ENCODE measurements around the gene EPHA6.
A peak's percentile ranks its signal among the peaks of the same experiment; 100 is the strongest.

The EPHA6 gene

DNA sequence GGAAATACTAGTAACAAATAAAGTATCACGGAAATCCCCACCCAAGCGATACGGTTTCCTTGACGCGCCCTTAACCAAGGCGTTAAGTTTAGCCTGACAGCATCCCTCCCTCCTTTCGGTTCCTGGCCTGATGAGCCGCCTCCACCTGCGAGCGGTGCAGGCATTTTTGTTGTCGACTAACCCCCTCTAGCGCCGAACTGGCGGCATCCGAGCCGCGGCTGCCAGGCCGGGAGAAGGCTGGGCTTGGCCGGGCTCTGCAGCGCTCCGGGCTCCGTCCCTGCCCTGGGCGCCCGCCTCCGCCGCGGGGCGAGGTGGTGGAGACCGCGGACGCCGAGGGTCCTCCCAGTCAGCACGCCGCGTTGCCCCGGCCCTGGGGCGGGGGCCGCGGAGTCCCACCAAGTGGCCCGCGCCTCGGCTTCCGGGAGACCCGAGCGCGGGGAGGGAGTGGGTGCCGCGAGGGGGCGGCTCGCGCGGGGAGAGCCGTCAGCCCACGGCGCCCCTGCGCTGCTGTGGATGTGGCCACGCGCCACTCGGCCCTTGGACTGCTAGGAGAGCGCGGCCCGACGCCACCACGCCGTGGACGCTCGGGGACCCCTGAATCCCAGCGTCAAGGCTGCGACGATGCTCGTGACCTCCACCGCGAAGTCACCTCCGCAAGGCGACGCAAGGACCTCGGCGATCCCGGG, 1.1 kb upstream of the EPHA6 start:
- H3K4me3 Mint-ChIP-seq, result peak overlapping the region; percentile 82 to 93 (median 85)
- H3K36me3 Mint-ChIP-seq (ENCODE audit: low read depth), result no peaks in the 10 kb centered on the region
- peak overlapping the region in 2 of 3 experiments; percentile 3 to 45 for H3K27ac Mint-ChIP-seq
- TF ChIP-seq, protein P1, sequence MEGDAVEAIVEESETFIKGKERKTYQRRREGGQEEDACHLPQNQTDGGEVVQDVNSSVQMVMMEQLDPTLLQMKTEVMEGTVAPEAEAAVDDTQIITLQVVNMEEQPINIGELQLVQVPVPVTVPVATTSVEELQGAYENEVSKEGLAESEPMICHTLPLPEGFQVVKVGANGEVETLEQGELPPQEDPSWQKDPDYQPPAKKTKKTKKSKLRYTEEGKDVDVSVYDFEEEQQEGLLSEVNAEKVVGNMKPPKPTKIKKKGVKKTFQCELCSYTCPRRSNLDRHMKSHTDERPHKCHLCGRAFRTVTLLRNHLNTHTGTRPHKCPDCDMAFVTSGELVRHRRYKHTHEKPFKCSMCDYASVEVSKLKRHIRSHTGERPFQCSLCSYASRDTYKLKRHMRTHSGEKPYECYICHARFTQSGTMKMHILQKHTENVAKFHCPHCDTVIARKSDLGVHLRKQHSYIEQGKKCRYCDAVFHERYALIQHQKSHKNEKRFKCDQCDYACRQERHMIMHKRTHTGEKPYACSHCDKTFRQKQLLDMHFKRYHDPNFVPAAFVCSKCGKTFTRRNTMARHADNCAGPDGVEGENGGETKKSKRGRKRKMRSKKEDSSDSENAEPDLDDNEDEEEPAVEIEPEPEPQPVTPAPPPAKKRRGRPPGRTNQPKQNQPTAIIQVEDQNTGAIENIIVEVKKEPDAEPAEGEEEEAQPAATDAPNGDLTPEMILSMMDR (IDR thresholded peaks at IDR 0.05; ENCODE audit: unreplicated experiment in 3 of 3), result peak; percentile 64 to 81 (median 68)
- peaks cover 49% of the 10 kb centered on the region for H3K27me3 Mint-ChIP-seq (ENCODE audit: low read depth)
- H3K4me1 Mint-ChIP-seq, result peaks cover 9% of the 10 kb centered on the region
- H3K9me3 Mint-ChIP-seq, result no peaks in the 10 kb centered on the region

DNA sequence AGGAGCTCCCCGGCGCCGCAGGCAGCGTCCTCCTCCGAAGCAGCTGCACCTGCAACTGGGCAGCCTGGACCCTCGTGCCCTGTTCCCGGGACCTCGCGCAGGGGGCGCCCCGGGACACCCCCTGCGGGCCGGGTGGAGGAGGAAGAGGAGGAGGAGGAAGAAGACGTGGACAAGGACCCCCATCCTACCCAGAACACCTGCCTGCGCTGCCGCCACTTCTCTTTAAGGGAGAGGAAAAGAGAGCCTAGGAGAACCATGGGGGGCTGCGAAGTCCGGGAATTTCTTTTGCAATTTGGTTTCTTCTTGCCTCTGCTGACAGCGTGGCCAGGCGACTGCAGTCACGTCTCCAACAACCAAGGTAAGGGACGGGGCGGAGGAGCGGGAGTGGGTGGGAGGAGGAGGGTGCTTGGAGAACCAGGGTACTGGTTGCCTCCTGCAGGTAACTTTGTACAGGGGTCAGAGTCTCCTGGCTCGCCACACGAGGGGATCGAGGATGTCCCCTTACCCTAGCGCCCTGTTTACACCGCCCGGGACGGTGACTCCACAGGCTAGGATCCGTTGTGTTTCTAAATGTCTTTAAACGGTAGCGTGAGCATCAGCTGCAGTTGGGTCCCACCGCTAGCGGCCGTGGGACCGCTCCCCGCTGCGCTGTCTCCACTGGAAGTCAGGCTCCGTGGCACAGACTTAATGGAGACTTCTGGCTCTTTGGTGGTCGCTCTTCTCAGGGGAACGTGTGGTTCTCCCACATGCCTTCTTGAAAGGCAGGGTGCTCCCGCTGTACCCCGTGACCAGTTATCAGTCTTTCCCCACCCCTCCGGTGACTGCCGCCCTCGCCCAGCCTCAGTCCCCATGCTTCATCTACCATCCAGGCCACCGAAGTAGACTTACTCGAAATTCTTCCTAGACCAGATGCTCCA, 515 bp downstream of the EPHA6 start:
- Mint-ChIP-seq H3K4me3 (peak overlapping the region; percentile 82 to 93 (median 84)), H3K27me3 (ENCODE audit: low read depth) (peaks cover 44% of the 10 kb centered on the region), H3K9me3 (no peaks in the 10 kb centered on the region), H3K4me1 (peaks cover 9% of the 10 kb centered on the region), H3K36me3 (ENCODE audit: low read depth) (no peaks in the 10 kb centered on the region), H3K27ac (no peak overlapping the region)
- TF ChIP-seq, protein P1 (IDR thresholded peaks at IDR 0.05; ENCODE audit: unreplicated experiment in 3 of 3), result no peak

DNA sequence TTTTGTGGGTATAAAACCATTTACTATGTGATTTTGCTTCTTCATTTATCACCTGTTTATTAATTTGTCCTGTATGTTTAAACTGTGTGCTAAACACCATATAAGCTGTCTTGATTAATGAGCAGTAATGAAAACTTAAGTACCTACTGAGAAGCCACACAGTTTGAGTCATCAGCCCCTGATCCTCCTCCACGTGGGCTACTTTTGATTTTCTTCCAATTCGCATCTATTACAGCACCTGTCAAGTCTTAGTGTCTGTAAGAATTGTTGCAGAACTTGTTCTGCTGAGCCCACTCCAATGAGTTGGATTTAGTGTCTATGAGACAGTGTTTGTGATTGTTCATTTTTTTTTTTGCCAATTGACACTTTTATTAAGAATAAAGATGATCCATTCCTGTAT, 16.8 kb downstream of the EPHA6 start:
- H3K27ac Mint-ChIP-seq, result no peak overlapping the region
- no peaks in the 10 kb centered on the region for H3K4me1 Mint-ChIP-seq
- no peaks in the 10 kb centered on the region for H3K36me3 Mint-ChIP-seq (ENCODE audit: low read depth)
- no peak overlapping the region for H3K4me3 Mint-ChIP-seq
- TF ChIP-seq, protein P1 (IDR thresholded peaks at IDR 0.05; ENCODE audit: unreplicated experiment in 3 of 3), result no peak
- H3K9me3 Mint-ChIP-seq, result no peaks in the 10 kb centered on the region
- no peaks in the 10 kb centered on the region for H3K27me3 Mint-ChIP-seq (ENCODE audit: low read depth)

DNA sequence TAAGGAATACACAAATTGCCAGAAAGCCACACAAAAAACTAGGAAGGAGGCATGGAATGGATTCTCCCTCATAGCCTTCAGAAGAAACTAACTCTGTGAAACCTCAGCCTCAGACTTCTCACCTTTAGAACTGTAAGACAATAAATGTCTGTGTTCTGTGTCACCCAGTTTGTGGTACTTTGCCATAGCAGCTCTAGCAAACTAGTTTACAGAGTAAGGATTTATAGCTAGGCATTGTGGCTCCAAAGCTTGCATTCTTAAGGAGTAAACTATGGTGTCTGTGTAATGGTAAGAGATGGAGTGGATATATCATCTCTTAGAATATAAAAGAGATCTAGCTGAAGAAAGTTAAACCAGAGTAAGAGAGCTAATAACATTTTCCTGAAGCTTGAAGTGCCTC, 18.9 kb downstream of the EPHA6 start:
- Mint-ChIP-seq H3K4me1 (no peaks in the 10 kb centered on the region), H3K36me3 (ENCODE audit: low read depth) (no peaks in the 10 kb centered on the region), H3K27ac (no peak overlapping the region), H3K4me3 (no peak overlapping the region), H3K27me3 (ENCODE audit: low read depth) (no peaks in the 10 kb centered on the region), H3K9me3 (no peaks in the 10 kb centered on the region)
- TF ChIP-seq, protein P1 (IDR thresholded peaks at IDR 0.05; ENCODE audit: unreplicated experiment in 3 of 3), result no peak

DNA sequence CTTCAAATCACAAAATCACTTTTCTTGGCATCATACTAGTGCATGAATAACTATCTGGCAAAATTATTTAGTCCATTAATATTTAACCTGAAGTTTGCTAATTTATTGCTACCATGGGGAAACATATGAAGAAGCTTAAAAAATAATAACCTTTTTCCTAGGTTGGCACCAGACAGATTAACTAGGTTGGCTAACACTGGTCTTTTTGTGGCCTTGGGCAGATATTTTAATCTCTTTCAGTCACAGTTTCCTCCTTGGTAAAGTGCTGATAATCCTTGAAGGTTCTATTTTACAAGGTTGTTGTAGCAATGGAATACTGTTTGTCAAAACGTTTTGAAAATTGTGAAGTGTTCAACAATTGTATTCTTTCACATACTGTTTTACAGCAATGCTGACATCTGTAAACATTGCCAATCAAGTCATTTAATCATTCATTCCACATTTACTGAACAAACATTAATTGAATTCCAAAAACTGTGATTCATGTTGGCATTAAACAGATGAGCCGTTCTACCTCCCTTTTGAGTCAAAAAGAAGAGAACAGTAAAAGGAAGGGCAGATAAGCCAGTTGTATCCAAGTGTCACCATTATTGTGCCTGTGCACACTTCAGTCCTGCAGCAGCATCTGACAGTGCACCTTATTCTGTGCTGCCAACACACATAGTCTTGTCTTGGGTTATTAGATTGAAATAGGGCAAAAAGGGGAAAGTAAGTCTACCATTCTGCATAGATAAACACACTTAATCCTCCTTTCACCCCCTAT, 21.9 kb downstream of the EPHA6 start:
- Mint-ChIP-seq H3K4me3 (no peak overlapping the region), H3K9me3 (no peaks in the 10 kb centered on the region), H3K27ac (no peak overlapping the region), H3K27me3 (ENCODE audit: low read depth) (no peaks in the 10 kb centered on the region), H3K4me1 (no peaks in the 10 kb centered on the region), H3K36me3 (ENCODE audit: low read depth) (no peaks in the 10 kb centered on the region)
- TF ChIP-seq, protein P1 (IDR thresholded peaks at IDR 0.05; ENCODE audit: unreplicated experiment in 3 of 3), result no peak
